A673 (cell line): Measurements from ENCODE around the gene DIMT1. TPM values are rescaled to one million over a fixed set of nuclear protein-coding genes. Genes with fewer than 3 reads are reported as not detected.

Source experiments
- BruUV-seq: library from RNA; stranded (reverse); fragments of 400-500 nt; replicated peaks from 2 replicates; lab custom pipeline; 2021; lab: Mats Ljungman, UMichigan
- CTCF ChIA-PET: fragments of 300-600 bp; sonication (Branson Sonifier 250); formaldehyde crosslinking; loops from one replicate; lab custom pipeline; 2022; ENCODE audit warnings: antibody characterized with exemption; lab: Charles Lee
- POLR2A ChIA-PET: fragments of 300-600 bp; sonication (Branson Sonifier 250); formaldehyde crosslinking; loops from one replicate; lab custom pipeline; 2022; ENCODE audit warnings: antibody characterized with exemption; ENCODE audit not compliant: low non-redundant PET; lab: Charles Lee
- DNase-seq: peaks from one replicate; pipeline ENCODE4 v3.0.0-alpha.2; 2015; ENCODE audit warnings: low spot score
- H3K27ac ChIP-seq: fragments of 200-600 bp; sonication (generic); 2 replicates; pipeline ENCODE4 v1.5.1; 2016; ENCODE audit warnings: mixed run types, low read depth, mild to moderate bottlenecking, mixed read lengths, antibody characterized with exemption, low read length; ENCODE audit not compliant: poor library complexity, severe bottlenecking
- H3K27me3 ChIP-seq: fragments of 200-600 bp; sonication (generic); replicated peaks from 2 replicates; pipeline ENCODE4 v1.6.1; 2017; ENCODE audit warnings: mixed run types, low read depth, mild to moderate bottlenecking, mixed read lengths, antibody characterized with exemption, low read length; ENCODE audit not compliant: insufficient read depth, poor library complexity
- H3K36me3 ChIP-seq: fragments of 200-600 bp; sonication (generic); 2 replicates; pipeline ENCODE4 v1.6.1; 2016; ENCODE audit warnings: mixed run types, mild to moderate bottlenecking, mixed read lengths, antibody characterized with exemption, low read length; ENCODE audit not compliant: insufficient read depth, poor library complexity, severe bottlenecking
- H3K4me1 ChIP-seq: fragments of 200-600 bp; sonication (generic); 2 replicates; pipeline ENCODE4 v1.6.1; 2017; ENCODE audit warnings: mixed run types, mild to moderate bottlenecking, mixed read lengths, antibody characterized with exemption, low read length; ENCODE audit not compliant: insufficient read depth, poor library complexity, severe bottlenecking
- H3K4me3 ChIP-seq: fragments of 200-600 bp; sonication (generic); 2 replicates; pipeline ENCODE4 v1.5.1; 2016; ENCODE audit warnings: low read depth, mixed run types, mild to moderate bottlenecking, mixed read lengths, low read length; ENCODE audit not compliant: poor library complexity, severe bottlenecking
- H3K9me3 ChIP-seq: fragments of 200-600 bp; sonication (generic); 2 replicates; pipeline ENCODE4 v1.6.1; 2016; ENCODE audit warnings: mixed run types, low read depth, mild to moderate bottlenecking, mixed read lengths, antibody characterized with exemption, low read length; ENCODE audit not compliant: poor library complexity, severe bottlenecking
- CTCF ChIP-seq: fragments of 300-800, 200-600 bp; sonication (generic); conservative IDR thresholded peaks from 2 replicates; pipeline ENCODE4 v1.5.1; 2017; ENCODE audit warnings: low read depth, mild to moderate bottlenecking, antibody characterized with exemption, low read length, moderate library complexity, mixed read lengths
- EZH2 ChIP-seq: fragments of 200-600 bp; sonication (generic); IDR thresholded peaks from 2 replicates; pipeline ENCODE4 v1.6.1; 2017; ENCODE audit warnings: borderline replicate concordance, low read depth, mild to moderate bottlenecking, mixed read lengths, antibody characterized with exemption, low read length; ENCODE audit not compliant: poor library complexity, severe bottlenecking
- intact Hi-C: fragments of 100-400 bp; cut with micrococcal nuclease; formaldehyde crosslinking; loops from one replicate; pipeline ENCODE4 v1.10.0; 2022; ENCODE audit not compliant: unreplicated experiment
- total RNA-seq: library from RNA; stranded (reverse); gene quantifications from 2 replicates; pipeline ENCODE4 v1.2.3, GENCODE V29; 2021

Gene DIMT1
- total RNA-seq, 1 experiment from 2014 or later, result 55.1 TPM

GRCh38 chr5:62373382-62373781, 30.3 kb downstream of the DIMT1 start:
- no peak for TF ChIP-seq CTCF
- no peak for TF ChIP-seq EZH2
- no TSS peak for BruUV-seq
- CTCF ChIA-PET, result no interaction called here
- no peak for DNase-seq
- Histone ChIP-seq H3K27ac (no peak overlapping the region), H3K9me3 (no peaks in the 10 kb centered on the region), H3K4me3 (no peak overlapping the region), H3K36me3 (peaks cover 64% of the 10 kb centered on the region), H3K27me3 (no peaks in the 10 kb centered on the region), H3K4me1 (no peaks in the 10 kb centered on the region)
- POLR2A ChIA-PET, result no interaction called here
- intact Hi-C loops, result no loop called here

GRCh38 chr5:62372600-62372999, 31.1 kb downstream of the DIMT1 start:
- H3K27me3 ChIP-seq, result no peaks in the 10 kb centered on the region
- no peak overlapping the region for H3K27ac ChIP-seq
- BruUV-seq, result no TSS peak
- ChIA-PET CTCF (no interaction called here), POLR2A (no interaction called here)
- H3K4me3 ChIP-seq, result no peak overlapping the region
- DNase-seq, result no peak
- H3K36me3 ChIP-seq, result peaks cover 56% of the 10 kb centered on the region
- intact Hi-C loops, result no loop called here
- no peak for TF ChIP-seq EZH2
- TF ChIP-seq CTCF, result no peak
- no peaks in the 10 kb centered on the region for H3K9me3 ChIP-seq
- no peaks in the 10 kb centered on the region for H3K4me1 ChIP-seq

GRCh38 chr5:62371409-62371808, 32.3 kb downstream of the DIMT1 start:
- H3K36me3 ChIP-seq, result peaks cover 45% of the 10 kb centered on the region
- no peaks in the 10 kb centered on the region for H3K4me1 ChIP-seq
- no peak overlapping the region for H3K27ac ChIP-seq
- TF ChIP-seq EZH2, result no peak
- no peak for TF ChIP-seq CTCF
- no peaks in the 10 kb centered on the region for H3K9me3 ChIP-seq
- CTCF ChIA-PET, result no interaction called here
- no peak overlapping the region for H3K4me3 ChIP-seq
- no peak for DNase-seq
- no peaks in the 10 kb centered on the region for H3K27me3 ChIP-seq
- no TSS peak for BruUV-seq
- intact Hi-C loops, result no loop called here
- POLR2A ChIA-PET, result interaction anchor here (0.6 kb wide), 1 partner anchor 33 kb away, joined by 5 read pairs; no protein-coding TSS in a partner anchor
